Measurements from ENCODE around the gene PODXL2.
A peak's percentile ranks its signal among the peaks of the same experiment; 100 is the strongest.

PODXL2 gene, protein sequence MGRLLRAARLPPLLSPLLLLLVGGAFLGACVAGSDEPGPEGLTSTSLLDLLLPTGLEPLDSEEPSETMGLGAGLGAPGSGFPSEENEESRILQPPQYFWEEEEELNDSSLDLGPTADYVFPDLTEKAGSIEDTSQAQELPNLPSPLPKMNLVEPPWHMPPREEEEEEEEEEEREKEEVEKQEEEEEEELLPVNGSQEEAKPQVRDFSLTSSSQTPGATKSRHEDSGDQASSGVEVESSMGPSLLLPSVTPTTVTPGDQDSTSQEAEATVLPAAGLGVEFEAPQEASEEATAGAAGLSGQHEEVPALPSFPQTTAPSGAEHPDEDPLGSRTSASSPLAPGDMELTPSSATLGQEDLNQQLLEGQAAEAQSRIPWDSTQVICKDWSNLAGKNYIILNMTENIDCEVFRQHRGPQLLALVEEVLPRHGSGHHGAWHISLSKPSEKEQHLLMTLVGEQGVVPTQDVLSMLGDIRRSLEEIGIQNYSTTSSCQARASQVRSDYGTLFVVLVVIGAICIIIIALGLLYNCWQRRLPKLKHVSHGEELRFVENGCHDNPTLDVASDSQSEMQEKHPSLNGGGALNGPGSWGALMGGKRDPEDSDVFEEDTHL

DNA sequence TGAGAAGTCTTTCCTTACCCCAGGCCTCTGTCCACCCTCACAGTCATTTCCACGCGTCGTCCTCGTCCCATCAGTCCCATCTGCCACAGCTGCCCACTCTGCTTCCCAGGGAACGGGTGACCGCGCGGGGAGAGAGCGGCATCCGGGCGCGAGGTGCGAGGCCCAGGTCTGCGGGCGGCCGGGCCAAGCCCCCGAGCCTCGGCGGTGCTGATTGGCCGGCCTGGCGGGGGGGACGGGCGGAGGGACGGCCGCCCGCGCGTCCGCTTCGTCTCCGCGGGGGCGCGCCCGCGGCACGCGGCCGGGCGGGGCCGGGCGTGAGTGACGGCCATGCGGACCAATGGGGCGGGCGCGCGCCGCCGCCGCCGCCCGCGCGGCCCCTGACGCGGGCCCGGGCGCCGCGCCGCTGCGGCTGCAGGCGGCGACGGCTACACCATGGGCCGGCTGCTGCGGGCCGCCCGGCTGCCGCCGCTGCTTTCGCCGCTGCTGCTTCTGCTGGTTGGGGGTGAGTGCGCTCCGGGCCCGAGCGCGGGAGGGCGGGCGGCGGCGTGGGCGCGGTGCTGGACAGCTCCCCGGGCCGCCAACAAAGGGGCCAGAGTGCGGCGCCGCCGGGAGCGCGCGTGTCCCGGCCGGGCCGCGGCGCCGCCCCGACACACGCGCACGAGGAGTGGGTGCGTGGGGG is at the start of gene PODXL2:
Gene PODXL2, plus strand, starts transcription at position 398 of the 679 bp plus-strand sequence. Its CDS starts 35 bp downstream, at position 433.
- DNase-seq (ENCODE audit: low read depth in 3 of 3) = peak in 1 of 3 experiments; percentile 21

DNA sequence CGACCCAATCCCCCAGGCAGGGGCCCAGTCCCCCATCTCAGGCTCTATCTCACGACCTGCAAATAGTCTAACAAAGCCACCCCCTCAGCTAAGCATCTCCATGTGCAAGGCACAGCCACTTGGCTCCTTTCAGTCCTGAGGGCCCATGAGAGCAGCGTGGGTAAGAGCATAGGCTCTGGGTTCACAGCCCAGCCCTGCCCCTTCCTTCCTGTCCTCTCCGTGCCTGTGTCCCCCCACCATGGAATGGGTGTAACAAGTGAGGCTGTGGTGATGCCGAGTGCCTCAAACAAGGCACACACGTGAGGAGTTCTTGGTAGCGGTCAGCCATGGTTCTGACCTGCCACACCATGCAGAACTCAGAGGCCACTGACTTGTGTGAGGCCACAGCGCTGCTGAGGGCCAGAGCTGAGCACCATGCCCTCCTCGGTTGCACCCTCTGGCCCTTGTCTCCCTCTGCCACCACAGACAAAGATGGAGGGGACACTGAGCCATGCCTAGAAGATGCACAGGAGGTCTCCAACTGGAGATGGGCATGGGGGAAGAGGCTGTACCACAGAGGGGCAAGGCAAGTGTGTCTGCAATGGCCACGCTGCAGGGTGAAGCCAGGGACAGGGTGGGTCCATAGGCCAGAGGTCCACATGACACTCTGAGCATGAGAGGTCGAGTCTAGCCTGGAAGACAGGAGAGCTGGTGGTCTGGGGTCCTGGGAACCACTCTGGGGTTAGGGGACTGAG is 48.5 kb upstream of the PODXL2 start:
- DNase-seq (ENCODE audit: low read depth in 3 of 3) = no peak

DNA sequence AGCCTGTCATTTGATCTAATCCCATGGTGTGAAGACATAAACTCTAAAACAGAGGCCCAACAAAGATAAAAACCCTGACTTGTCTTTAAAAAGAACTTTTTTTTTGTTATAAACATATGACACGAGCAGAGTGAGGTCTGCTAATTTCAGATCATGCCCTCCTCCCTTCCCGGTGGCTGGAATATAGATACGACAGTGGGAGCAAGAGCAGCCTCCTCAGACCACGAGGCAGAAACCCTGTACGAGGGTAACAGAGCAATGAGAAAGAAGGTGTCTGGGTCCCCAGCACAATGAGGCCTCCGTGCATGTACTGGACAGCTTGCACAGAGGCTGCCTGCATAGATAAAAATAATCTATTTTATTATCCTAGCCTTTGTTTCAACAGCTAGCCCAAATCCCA is 44.3 kb upstream of the PODXL2 start:
- DNase-seq (ENCODE audit: low read depth in 3 of 3) = no peak

DNA sequence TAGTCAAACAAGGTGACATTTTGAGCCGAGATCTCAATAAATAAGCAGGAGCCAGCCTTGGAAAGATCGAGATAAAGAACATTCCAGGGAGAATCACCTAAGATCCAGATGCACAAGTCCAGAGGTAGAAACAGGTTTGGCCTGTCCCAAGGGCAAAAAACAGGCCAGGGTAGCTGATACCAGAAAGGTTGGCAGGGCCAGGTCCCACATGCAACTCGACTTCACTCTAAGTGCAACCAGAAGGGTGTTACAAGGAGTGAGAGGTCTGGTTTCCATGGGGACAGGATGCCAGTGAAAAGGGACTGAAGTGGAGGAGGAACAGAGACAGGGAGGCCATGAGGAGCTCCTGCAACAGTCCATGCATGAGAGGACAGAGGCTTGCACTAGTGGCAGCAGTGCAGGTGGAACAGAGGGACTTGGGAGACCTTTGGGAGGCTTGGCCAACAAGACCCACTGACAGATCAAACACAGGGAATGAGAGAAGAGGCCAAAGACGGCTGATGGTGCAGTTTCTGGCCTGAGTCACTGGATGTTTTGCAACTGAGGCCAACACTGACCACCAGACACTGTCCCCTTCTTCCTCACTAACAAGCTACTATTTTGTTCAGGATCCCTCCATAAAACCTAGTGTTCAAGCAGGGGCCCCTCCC is 43.7 kb upstream of the PODXL2 start:
- DNase-seq (ENCODE audit: low read depth in 3 of 3) = no peak

DNA sequence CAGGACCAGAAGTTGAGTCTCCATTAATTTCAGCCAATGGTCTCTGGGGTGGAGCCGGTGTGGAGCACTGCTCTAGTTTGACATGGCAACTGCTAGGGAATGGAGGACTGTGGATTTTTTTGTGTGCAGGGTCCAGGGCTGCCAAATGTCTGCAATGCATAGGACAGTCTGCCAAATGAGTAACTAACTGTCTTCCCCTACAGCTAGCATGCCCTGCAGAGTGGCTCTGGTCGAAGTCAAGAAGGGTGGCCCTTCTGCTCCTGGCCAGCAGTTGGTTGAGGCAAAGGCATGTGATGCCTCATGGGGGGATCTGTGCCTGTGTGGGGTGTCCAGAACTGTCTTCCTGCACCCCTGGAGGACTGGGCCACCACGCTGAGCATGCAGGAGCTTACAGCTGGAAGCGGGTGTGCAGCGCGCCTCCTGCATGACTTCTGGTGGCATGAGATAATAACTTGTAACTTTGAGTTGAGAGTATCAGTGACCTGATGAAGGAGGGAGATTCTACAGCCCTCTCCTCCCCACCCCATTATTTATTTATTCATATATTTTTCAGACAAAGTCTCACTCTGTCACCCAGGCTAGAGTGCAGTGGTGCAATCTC is 43.1 kb upstream of the PODXL2 start:
- no peak for DNase-seq (ENCODE audit: low read depth in 3 of 3)

DNA sequence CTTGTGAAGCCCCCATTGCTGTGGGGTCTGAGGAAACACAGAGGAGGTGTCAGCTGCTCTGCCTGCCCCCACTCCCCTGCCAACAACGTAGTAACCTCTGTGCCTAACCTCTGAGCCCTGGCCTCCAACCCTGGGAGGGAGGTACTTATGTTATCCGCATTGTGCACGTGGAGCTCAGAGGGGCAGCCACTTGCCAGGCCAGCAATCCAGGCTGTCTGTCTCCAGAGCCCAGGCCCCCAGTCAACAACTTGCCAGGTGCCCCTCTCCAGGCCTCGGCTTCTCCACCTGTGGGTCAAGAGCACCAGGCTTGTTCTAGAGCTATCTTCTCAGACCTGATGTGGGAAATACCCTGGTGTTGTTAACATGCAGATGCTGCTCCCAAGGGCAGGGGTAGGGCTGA is 41.1 kb upstream of the PODXL2 start:
- DNase-seq (ENCODE audit: low read depth in 3 of 3) = no peak

DNA sequence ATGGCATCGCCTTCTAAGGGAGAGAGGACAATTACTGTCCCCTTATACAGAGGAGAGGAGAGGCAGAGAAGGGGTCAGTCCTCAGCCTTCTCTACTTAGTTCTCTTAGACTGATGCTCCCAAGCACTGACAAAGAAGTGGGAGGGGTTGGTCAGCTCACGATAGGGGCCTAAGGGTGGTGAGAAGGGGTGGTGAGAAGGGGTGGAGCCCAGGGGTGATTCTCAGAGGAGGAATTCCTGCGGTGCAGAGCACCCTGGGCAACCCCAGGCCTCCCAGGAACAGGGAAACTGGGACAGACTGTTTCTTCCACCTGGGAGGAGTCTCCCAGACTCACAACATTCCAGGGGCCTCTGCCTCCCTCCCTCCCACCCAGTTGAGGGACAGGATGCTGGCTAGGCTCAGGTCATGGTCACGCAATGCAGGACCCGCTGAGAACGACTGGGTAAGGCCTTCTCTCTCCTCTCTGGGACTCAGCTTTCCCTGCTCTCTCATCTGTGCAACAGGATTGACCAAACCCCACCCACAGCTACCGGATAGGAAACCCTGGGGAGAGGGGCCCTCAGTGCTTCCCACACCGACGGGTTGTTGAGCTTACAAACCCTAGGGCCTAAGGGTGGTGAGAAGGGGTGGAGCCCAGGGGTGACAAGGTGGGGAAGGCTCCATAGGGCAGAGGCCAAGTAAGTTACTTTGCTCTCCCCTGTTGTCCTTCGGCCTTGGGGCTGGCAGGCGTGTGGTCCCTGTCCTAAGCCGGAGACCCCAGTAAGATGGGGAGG is 40.0 kb upstream of the PODXL2 start:
- peak in 1 of 3 experiments; percentile 26 for DNase-seq (ENCODE audit: low read depth in 3 of 3)

DNA sequence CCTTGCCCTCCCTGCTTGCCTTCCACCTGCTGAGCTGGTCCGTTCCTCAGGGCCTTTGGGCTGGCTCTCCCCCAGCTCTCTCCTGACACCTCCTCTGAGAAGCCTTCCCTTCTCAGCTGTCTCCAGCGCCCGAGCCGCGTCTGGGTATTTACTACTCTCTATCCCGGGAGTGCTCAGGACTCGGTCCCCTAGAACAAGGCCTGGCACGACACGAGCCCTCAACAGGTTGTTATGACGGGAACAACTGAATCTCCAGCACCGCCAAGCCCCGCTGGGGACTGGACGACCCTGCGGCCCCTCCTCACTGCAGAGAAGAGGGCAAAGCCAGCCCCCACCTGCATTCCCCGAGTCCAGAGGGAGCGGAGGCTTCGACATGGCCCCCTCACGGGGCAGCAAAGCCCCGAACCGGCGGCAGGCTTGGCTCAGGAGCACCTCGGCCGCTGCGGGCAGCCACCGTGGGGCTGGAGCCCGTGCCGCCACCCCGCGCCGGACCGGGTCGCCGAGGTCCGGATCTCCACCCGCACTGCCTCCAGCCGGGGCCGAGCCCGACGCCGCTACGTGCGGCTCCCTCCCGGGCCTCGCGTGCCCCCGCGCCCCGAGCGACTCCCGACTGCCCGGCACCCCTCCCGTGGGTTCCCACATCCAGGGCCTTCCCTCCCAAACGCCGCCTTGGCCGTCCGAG is 39.2 kb upstream of the PODXL2 start:
- DNase-seq (ENCODE audit: low read depth in 3 of 3) = peak in 1 of 3 experiments; percentile 8

DNA sequence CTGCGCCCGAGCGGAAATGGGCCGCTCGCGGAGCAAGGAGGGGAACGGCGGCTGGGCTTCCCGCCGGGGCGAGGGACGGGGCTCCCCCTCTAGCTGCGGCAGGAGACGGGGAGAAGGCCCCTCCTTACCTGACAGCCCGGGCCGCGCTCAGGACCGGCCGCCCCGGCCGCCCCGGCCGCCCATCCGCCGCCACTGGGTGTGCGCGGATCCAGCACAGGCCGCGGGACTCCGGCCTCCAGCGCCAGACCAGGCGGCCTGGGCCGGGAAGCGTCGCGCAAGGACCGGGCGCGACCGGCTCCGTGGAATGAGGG is 38.7 kb upstream of the PODXL2 start:
- DNase-seq (ENCODE audit: low read depth in 3 of 3) = peak in 1 of 3 experiments; percentile 32

DNA sequence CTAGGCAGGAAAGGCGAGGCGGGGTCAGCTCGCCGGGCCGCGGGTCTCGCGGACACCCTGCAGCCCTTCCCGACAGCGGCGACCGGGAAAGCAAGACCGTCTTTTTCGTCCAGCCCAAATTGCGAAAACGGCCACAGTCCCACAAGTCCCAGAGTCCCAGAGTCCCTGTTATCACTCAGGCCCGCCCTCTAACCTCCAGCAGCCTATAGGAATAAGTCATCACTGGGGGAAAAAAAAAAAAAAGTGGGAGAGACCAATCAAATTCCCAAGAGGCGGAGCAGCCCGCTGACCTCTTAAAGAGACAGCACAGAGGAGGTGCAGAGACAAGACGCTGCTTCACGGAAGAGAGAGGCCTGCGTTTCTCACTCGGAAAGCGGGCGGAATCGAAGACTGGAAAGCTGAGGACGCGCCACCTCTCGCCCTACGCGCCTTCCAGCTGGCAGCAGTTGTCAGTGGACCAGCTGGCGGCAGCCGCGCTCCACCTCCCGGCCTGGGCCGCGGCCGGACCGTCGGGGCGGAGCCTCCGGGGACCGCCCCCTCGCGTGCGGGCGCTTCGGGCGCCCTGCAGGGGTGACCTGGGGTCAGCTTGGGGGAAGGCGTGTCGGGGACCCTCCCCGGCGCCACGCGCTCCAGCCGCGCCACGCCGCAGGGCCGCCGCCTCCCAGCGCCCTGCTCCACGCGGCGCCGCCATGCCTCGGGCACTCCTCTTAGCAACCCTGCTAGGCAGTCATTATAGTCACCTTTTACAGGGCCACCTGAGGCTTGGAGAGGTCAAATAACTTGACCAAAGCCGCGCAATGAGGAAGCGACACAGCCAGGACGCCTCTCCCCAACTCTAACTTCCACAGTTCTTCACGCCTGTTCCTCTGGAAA is 38.2 kb upstream of the PODXL2 start, which contains the start of gene TPRA1:
Gene TPRA1, minus strand, starts transcription at position 141 of the 873 bp plus-strand sequence. CDS start 10,587 bp downstream, outside the sequence.
- DNase-seq (ENCODE audit: low read depth in 3 of 3) = peak; percentile 55 to 80 (median 62)

DNA sequence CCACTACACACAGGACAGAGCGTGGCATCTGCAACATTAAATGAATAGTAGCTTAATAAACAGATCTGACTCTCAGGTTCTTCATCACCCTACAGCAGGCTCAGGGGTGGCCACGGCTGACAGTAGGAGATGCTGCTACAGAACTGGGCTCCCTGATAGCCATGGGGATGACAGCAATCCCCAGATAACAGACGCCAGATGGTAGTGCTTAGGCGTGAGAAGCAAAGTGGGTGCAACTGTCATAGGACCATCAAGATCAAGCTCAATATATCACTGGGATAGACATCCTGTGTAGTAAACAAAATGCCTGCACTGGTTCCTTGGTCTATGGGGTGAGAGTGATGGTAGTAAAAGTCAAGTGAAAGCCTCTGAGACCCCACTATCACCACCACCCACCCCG is 35.8 kb upstream of the PODXL2 start:
- DNase-seq (ENCODE audit: low read depth in 3 of 3) = no peak

DNA sequence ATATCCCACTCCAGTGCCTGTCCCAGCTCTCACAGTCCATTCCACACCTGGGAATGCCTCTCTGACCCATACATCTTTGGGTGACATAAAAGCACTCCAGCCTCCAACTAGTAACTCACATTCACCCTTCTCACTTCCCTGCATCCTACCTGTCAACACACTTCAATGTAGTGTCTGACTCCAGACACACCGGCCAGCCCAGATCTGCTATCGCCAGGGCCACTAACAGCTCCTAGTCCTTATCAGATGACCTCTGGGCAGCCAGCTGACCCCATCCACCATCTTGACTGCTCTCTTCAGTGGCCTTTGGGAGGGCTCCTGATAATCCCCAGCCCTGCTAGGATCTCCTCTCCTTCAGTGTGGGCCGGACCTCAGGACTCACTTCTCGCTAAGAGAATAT is 33.7 kb upstream of the PODXL2 start:
- no peak for DNase-seq (ENCODE audit: low read depth in 3 of 3)

DNA sequence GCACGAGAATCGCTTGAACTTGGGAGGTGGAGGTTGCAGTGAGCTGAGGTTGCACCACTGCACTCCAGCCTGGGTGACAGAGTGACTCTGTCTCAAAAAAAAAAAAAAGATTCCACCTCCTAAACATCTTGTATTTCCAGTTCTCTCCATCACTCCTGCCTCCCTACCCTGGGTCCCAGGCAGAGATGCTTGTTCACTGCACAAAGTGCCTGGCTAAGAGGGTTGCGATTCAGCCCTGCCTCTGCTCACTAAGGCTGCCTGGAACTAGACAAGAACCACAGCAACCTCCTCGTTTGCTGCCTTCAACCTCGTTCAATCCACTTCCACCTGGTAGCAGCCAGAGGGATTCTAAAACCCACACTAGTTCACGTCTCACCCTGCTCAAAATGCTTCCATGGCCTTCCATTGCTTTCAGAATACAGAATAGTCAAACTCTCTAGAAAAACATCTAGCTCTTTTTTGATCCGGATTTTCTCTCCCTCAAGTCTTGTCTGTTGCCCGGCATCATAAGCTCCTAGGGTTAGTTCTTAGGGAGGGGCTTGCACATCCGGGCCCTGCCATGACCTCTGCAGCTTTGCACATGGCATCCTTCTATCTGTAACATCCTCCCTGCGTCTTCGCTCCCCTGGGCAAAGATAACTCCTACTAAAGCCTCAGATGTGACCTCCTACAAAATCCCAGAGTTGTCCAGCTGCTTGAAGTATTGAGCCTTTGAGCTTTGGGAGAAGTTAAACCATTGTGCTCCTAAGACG is 31.8 kb upstream of the PODXL2 start:
- DNase-seq (ENCODE audit: low read depth in 3 of 3) = no peak

DNA sequence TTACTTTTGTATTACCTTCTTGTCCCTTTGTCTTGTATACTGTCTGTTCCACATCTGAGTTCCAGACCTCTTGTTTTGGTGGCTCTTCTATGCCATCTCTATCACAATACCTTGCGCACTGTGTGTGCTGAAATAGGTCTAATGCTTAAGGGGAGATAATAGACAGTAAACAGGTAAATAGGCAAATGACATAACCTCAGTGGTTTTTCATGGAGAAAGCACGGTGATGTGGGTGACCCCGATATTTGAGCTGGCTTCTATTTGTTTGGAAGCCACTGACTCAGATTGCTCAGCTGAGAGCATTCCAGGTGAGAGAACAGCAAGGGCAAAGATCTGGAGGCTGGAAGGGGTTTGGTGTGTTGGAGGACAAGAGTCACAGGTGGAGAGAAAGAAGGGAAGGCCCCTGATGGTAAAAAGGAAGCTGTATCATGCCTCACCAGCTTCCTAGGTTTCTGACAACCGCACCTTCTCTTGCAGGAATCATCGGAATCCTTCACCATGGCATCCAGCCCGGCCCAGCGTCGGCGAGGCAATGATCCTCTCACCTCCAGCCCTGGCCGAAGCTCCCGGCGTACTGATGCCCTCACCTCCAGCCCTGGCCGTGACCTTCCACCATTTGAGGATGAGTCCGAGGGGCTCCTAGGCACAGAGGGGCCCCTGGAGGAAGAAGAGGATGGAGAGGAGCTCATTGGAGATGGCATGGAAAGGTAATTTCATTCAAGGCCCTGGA is 30.0 kb upstream of the PODXL2 start:
- no peak for DNase-seq (ENCODE audit: low read depth in 3 of 3)

DNA sequence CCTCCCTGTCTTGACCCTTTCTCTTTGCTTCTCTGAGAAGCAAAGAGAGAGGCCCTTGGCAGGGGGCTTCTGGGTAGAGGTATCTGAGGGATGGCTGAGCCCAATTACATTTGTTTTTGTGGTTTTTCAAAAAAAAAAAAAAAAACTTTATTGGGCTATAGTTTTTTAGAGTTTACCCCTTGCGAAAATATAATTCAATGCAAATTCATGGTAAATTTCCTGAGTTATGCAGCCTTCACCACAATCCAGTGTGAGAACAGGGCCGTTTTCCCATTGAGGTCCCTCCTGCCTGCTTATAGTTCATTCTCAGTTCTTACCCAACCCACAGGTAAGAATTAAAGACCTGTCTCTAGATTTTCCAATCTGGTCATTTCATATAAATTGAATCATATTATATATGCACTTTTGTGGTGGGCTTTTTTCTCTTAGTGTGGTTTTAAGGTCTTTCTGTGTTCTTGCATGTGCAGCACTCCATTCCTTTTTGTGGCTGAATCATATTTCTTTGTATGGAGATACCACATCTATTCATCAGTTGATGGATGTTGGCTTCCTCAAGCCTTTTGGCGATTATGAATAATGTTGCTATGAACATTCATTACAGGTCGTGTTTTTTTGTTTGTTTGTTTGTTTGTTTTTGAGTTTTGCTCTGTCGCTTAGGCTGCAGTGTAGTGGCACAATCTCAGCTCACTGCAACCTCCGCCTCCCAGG is 28.1 kb upstream of the PODXL2 start:
- no peak for DNase-seq (ENCODE audit: low read depth in 3 of 3)

DNA sequence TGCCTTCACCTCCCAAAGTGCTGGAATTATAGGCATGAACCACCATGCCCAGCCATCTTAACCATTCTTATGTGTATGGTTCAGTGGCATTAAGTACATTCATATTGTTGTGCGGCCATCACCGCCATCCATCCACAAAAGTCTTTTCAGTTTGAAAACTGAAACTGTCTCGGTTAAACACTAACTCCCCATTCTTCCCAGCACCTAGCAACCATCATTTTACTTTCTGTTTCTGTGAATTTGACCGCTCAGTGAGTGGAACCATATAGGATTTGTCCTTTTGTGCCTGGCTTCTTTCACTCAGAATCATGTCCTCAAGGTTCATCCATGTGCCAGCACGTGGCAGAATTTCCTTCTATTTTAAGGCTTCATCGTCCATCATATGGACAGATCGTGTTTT is 24.9 kb upstream of the PODXL2 start:
- DNase-seq (ENCODE audit: low read depth in 3 of 3) = no peak

Measured in stimulated activated CD4-positive, alpha-beta T cell treated with anti-CD3 and anti-CD28 coated beads, TNF-alpha, amount 100 ng/mL, for 24 hours (primary cell).